GM20000 (cell line): ENCODE measurements around the gene CELSR2.

Experiments used
- DNase-seq: peaks from one replicate; pipeline ENCODE4 v3.0.0; 2012; ENCODE audit warnings: low spot score
- TF ChIP-seq, protein P1 (sequence below): IDR thresholded peaks from 2 replicates; pipeline ENCODE4 v1.5.1; 2012; ENCODE audit warnings: mild to moderate bottlenecking, control low read depth; ENCODE audit errors: extremely low read depth, missing control alignments

The CELSR2 gene

DNA sequence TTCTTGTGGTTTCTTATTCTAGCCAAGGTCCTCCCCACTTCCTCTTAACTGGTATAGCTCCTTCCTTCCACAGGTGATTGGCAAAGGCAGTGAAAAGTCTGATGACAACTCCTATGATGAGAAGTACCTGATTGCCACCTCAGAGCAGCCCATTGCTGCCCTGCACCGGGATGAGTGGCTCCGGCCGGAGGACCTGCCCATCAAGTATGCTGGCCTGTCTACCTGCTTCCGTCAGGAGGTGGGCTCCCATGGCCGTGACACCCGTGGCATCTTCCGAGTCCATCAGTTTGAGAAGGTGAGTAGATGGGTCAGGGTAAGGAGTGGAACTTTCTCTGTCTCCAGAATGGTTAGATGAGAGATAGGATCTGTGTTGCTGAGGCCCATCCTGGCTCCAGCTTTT lies 14.2 kb upstream of the CELSR2 start:
- TF ChIP-seq, protein P1, sequence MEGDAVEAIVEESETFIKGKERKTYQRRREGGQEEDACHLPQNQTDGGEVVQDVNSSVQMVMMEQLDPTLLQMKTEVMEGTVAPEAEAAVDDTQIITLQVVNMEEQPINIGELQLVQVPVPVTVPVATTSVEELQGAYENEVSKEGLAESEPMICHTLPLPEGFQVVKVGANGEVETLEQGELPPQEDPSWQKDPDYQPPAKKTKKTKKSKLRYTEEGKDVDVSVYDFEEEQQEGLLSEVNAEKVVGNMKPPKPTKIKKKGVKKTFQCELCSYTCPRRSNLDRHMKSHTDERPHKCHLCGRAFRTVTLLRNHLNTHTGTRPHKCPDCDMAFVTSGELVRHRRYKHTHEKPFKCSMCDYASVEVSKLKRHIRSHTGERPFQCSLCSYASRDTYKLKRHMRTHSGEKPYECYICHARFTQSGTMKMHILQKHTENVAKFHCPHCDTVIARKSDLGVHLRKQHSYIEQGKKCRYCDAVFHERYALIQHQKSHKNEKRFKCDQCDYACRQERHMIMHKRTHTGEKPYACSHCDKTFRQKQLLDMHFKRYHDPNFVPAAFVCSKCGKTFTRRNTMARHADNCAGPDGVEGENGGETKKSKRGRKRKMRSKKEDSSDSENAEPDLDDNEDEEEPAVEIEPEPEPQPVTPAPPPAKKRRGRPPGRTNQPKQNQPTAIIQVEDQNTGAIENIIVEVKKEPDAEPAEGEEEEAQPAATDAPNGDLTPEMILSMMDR = no peak
- DNase-seq = no peak

DNA sequence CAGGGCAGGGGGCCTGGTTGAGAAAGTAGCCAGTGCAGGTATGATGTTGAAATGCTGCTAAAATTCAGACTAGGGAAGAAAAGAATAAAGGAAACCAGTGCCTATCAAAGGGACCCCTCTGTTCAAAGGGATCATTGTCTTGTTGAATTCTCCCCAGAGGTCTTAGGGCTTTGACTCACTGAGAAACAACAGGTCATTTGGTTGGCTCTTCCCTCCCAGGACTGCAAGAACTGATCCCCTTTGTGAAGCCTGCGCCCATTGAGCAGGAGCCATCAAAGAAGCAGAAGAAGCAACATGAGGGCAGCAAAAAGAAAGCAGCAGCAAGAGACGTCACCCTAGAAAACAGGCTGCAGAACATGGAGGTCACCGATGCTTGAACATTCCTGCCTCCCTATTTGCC lies 11.8 kb upstream of the CELSR2 start:
- no peak for DNase-seq
- TF ChIP-seq, protein P1 = no peak

DNA sequence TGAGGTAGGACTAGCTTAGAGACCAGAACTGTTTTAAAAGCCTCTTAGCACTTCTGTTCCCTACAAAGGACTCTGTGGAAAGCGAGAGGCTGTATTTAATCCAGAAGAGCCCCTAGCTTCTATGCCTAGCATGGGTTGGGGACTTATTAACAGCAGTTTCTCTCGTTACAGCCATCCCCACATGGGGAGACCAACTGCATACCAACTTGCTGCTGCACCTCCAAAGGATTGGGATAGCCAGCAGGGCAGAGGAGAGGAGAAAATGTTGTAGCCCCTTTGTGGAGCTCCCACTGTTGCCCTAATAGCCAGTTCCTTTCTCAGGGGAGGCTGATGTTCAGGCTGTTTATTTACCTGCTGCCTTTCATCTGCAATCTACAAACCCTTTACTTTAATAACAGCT lies 11.0 kb upstream of the CELSR2 start:
- TF ChIP-seq, protein P1 = no peak
- no peak for DNase-seq

DNA sequence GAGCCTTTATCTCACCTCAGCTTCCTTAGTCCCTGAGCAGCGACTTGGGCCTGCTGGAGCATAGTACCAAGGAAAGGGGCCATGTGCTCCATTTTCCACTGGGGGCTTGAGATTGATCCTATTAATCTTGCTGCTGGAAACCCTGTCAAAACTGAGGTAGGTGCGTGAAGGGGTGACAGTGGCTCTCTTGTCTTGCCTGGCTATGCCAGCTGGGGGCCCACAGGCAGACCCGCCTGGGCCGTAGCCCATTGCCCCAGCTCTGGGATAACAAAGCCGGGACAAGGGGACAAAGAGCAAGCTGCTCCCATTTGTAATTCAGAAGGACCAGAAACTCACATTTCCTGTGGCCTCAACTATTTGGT lies 10.3 kb upstream of the CELSR2 start:
- no peak for DNase-seq
- TF ChIP-seq, protein P1 = no peak

DNA sequence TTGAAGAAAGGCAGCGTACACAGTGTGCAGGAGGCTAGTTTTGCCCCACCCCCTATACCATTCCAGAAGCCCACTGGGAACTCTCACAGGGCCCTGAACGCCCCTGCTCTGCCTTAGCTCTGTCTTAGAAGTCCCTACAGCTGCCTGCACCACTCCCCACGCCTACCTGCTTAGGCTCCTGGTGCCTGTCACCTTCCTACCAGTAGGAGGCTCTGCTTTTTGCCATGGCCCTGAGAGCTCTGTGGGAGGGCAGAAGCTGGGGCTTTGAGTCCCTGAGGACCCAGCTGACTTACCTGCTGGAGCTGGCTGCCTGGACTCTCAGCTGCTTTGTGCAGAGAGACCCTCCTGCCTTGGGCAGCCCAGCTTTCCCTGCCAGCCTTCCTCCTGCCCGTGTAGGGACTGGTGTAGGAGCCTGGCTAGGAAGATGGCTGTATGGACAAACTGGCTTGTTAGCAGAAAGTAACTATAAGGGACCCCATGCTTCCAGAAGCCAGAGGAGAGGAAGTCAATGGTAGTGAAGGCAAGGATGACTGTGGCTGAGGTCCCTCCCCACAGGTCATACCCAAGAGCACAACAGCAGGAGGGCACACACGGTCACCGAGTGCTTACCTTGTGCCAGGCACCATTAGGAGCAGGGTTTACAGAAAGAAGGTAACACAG lies 9.8 kb upstream of the CELSR2 start:
- TF ChIP-seq, protein P1 = peak; percentile 35
- peak; percentile 48 for DNase-seq

DNA sequence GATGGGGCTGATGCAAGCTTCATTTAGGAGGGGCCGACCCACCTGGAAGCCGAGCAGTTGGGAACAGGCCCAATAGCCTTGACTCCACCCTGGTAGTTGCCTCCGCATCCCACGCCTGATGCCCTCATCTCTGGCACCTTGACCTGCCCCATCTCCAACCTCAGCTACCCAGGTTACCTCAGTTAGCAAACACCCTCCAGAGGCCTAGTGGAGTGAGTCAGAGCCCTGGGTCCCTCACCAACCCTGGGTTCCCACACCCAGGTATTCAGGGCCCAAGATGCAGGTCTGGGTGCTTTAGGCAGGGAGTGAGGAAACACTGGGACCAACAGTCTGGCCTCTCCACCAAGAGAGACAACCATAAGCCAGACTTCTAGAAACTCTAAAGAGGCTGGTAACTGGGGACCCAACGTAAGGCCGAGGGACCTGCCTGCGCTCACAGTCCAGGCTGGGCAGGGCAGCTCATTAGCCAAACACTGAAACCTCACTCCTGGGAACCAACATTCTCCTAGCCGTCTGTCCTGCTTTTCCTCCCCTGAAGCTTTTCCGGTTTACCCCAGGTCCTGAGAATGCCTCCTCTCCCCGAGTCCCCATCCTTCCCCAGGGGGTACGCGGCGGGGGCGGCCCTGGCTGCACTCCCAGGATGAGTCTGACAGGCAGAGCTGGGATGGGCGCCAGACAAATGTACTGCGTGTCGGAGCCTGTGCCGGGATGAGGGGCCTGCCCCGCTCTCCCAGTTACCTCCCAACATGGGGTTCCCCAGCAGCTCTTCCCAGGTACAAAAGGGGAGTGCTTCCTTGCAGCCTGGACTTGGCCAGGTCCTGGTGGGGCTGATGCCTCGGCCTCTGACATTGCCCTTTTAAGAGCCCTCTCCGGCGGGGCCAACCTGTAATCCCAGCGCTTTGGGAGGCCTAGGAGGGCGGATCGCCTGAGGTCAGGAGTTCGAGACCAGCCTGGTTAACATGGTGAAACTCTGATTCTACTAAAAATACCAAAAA lies 8.9 kb upstream of the CELSR2 start:
- TF ChIP-seq, protein P1 = no peak
- DNase-seq = no peak

DNA sequence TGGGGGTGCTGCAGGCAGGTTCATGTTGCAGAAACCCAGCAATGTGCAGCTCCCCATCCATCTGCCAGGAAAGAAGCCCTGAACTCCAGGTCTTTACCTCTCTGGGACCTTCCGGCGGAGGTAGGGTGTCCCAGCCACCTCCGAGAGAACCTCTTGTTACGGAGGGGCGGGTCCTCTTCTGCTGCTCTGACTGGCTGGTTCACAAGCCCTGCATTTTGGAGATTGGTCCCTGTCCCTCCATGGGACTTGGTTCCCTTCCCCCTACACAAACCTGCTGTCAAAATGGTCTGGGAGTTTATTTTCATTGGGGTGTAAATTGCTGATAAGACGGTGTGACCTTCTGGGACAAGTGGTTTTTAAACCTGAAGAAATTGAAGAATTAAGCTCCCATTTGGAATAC lies 8.0 kb upstream of the CELSR2 start:
- no peak for DNase-seq
- TF ChIP-seq, protein P1 = no peak
